Measurements from ENCODE around the gene SPEN. TPM values are rescaled to one million over a fixed set of nuclear protein-coding genes. Genes with fewer than 3 reads are reported as not detected.

SPEN gene
- total and polyA plus RNA-seq, 2 of the 4 experiments (the other 2 are of a cell fraction) = 7.6 to 15.8 TPM

GRCh38 chr1:15963363-15963967, 116.0 kb downstream of the SPEN start:
- CTCF ChIA-PET = interaction anchor here (0.7 kb wide), 1 partner anchor 21 kb away, joined by 4 read pairs; no protein-coding TSS in a partner anchor

More at GRCh38 chr1:15963363-15963967, 116.0 kb downstream of the SPEN start:
- BruUV-seq (replicated peaks) = no TSS peak
- H3K4me2 ChIP-seq (ENCODE audit: low read depth, low read length) = no peak overlapping the region
- no peak overlapping the region for H2BK15ac ChIP-seq (ENCODE audit: low read depth, low read length)
- H2AK9ac ChIP-seq (replicated peaks; ENCODE audit: low read depth, low read length, poor library complexity) = no peak overlapping the region
- ATAC-seq (ENCODE audit: low read depth) (no peak), DNase-seq (no peak)
- peaks cover 23% of the 10 kb centered on the region; the same call in 1 of the 2 replicates for H4K20me1 ChIP-seq (ENCODE audit: insufficient read depth, low read length)
- peaks cover 23% of the 10 kb centered on the region for H3K9me1 ChIP-seq (ENCODE audit: insufficient read depth, low read length)
- TF ChIP-seq RAD21 (IDR thresholded peaks at IDR 0.05; ENCODE audit: low read length) (no peak), ELK1 (IDR thresholded peaks at IDR 0.05; ENCODE audit: borderline replicate concordance, low read depth, low read length) (no peak), MAZ (IDR thresholded peaks at IDR 0.05; ENCODE audit: borderline replicate concordance, low read depth, low read length) (no peak), SMC3 (IDR thresholded peaks at IDR 0.05; ENCODE audit: low read depth, low read length) (no peak), RCOR1 (IDR thresholded peaks at IDR 0.05; ENCODE audit: insufficient replicate concordance, low read length) (no peak)
- TF ChIP-seq, protein P1, sequence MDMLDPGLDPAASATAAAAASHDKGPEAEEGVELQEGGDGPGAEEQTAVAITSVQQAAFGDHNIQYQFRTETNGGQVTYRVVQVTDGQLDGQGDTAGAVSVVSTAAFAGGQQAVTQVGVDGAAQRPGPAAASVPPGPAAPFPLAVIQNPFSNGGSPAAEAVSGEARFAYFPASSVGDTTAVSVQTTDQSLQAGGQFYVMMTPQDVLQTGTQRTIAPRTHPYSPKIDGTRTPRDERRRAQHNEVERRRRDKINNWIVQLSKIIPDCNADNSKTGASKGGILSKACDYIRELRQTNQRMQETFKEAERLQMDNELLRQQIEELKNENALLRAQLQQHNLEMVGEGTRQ (IDR thresholded peaks at IDR 0.05; ENCODE audit: low read depth, low read length) = no peak
- H3K79me1 ChIP-seq (ENCODE audit: low read depth in 1 of 2, low read length in 2 of 2) = peaks cover 48 to 90% of the 10 kb centered on the region in 2 experiments
- H3K4me3 ChIP-seq (ENCODE audit: insufficient read depth, low read depth, low read length) = no peak overlapping the region
- H4K5ac ChIP-seq (ENCODE audit: low read depth, low read length) = no peak overlapping the region
- no peak overlapping the region for H4K91ac ChIP-seq (ENCODE audit: insufficient read depth, low read depth, low read length)
- H3K23ac ChIP-seq (ENCODE audit: low read depth, low read length) = no peak overlapping the region
- H3K4me1 ChIP-seq (ENCODE audit: control insufficient read depth, insufficient read depth, low read length) = peaks cover 19% of the 10 kb centered on the region
- H3K36me3 ChIP-seq (ENCODE audit: control insufficient read depth, insufficient read depth, low read length) = peaks cover 6% of the 10 kb centered on the region
- no peak overlapping the region for H3K18ac ChIP-seq (ENCODE audit: low read depth, low read length)
- H2AK5ac ChIP-seq (ENCODE audit: low read depth, low read length) = peak overlapping the region; percentile 51; the same call in 1 of the 2 replicates
- POLR2A ChIA-PET (ENCODE audit: unreplicated experiment) = no interaction called here
- no peak overlapping the region for H3K9ac ChIP-seq (ENCODE audit: low read depth, low read length)
- H2BK5ac ChIP-seq (ENCODE audit: low read depth, low read length, poor library complexity, severe bottlenecking) = no peak overlapping the region
- no peaks in the 10 kb centered on the region for H3K9me3 ChIP-seq (ENCODE audit: control insufficient read depth, insufficient read depth, low read length)
- 0 out of 2 replicates have a peak overlapping the region, but pooled peaks have one; percentile 60 for H3K14ac ChIP-seq (replicated peaks; ENCODE audit: low read depth, low read length)
- H2AFZ ChIP-seq (replicated peaks; ENCODE audit: low read length, poor library complexity) = no peak overlapping the region
- in situ Hi-C loops (cut with MboI; ENCODE audit: low sequenced_read_pairs) (no loop called here), dilution Hi-C loops (cut with HindIII; ENCODE audit: low sequenced_read_pairs, unreplicated experiment) (no loop called here), intact Hi-C loops (cut with micrococcal nuclease) (no loop called here)
- H3K27ac ChIP-seq (ENCODE audit: insufficient read depth, low read length) = no peak overlapping the region
- no peak overlapping the region for H4K8ac ChIP-seq (ENCODE audit: low read depth in 2 of 2, low read length in 2 of 2)
- H2BK20ac ChIP-seq (ENCODE audit: low read depth, low read length) = no peak overlapping the region
- no peak overlapping the region for H3K4ac ChIP-seq (ENCODE audit: low read depth, low read length)
- H2BK120ac ChIP-seq (ENCODE audit: low read depth, low read length) = 0 out of 2 replicates have a peak overlapping the region, but pooled peaks have one; percentile 6
- H3K27me3 ChIP-seq (ENCODE audit: control insufficient read depth, insufficient read depth, low read length) = no peaks in the 10 kb centered on the region
- no peak overlapping the region for H3K56ac ChIP-seq (ENCODE audit: extremely low read depth, insufficient read depth, low read length)
